Panc1 (cell line): ENCODE results near the gene CNST.

ENCODE experiments used
- POLR2AphosphoS5 ChIP-seq: IDR thresholded peaks from 2 replicates; pipeline ENCODE4 v1.6.1; 2012; ENCODE audit warnings: mild to moderate bottlenecking, low read depth, low read length, moderate library complexity
- TF ChIP-seq, protein P1 (sequence below): fragments of 450-650 bp; IDR thresholded peaks from 2 replicates; pipeline ENCODE4 v1.5.1; 2017; ENCODE audit warnings: mild to moderate bottlenecking
- TF ChIP-seq, protein P2 (sequence below), 2 experiments: IDR thresholded peaks; 2 replicates each; pipeline ENCODE4 v1.6.1; 2011 to 2012; ENCODE audit warnings: low read depth in 2 of 2, control low read depth in 1 of 2, low read length in 1 of 2, mild to moderate bottlenecking in 1 of 2, moderate library complexity in 1 of 2; ENCODE audit not compliant: insufficient read depth in 1 of 2

DNA sequence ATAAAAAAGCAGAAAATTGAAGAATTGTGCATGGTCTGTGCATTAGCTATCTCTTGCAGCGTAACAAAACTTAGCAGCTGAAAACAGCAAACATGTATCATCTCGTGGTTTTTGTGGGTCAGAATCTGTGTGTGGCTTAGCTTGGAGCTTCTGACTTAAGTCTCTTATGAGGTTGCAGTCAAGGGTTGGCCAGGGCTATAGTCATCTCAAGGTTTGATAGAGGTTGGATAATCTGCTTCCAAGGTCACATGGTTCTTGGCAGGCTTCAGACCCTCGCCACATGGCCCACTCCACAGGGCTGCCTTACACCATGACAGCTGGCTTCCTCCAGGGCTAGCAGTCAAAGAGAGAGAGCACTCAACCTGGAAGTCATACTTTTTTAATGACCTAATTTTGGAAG is 35.9 kb downstream of the CNST start:
- TF ChIP-seq, protein P1, sequence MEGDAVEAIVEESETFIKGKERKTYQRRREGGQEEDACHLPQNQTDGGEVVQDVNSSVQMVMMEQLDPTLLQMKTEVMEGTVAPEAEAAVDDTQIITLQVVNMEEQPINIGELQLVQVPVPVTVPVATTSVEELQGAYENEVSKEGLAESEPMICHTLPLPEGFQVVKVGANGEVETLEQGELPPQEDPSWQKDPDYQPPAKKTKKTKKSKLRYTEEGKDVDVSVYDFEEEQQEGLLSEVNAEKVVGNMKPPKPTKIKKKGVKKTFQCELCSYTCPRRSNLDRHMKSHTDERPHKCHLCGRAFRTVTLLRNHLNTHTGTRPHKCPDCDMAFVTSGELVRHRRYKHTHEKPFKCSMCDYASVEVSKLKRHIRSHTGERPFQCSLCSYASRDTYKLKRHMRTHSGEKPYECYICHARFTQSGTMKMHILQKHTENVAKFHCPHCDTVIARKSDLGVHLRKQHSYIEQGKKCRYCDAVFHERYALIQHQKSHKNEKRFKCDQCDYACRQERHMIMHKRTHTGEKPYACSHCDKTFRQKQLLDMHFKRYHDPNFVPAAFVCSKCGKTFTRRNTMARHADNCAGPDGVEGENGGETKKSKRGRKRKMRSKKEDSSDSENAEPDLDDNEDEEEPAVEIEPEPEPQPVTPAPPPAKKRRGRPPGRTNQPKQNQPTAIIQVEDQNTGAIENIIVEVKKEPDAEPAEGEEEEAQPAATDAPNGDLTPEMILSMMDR = no peak
- TF ChIP-seq, protein P2, sequence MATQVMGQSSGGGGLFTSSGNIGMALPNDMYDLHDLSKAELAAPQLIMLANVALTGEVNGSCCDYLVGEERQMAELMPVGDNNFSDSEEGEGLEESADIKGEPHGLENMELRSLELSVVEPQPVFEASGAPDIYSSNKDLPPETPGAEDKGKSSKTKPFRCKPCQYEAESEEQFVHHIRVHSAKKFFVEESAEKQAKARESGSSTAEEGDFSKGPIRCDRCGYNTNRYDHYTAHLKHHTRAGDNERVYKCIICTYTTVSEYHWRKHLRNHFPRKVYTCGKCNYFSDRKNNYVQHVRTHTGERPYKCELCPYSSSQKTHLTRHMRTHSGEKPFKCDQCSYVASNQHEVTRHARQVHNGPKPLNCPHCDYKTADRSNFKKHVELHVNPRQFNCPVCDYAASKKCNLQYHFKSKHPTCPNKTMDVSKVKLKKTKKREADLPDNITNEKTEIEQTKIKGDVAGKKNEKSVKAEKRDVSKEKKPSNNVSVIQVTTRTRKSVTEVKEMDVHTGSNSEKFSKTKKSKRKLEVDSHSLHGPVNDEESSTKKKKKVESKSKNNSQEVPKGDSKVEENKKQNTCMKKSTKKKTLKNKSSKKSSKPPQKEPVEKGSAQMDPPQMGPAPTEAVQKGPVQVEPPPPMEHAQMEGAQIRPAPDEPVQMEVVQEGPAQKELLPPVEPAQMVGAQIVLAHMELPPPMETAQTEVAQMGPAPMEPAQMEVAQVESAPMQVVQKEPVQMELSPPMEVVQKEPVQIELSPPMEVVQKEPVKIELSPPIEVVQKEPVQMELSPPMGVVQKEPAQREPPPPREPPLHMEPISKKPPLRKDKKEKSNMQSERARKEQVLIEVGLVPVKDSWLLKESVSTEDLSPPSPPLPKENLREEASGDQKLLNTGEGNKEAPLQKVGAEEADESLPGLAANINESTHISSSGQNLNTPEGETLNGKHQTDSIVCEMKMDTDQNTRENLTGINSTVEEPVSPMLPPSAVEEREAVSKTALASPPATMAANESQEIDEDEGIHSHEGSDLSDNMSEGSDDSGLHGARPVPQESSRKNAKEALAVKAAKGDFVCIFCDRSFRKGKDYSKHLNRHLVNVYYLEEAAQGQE (IDR thresholded peaks at IDR 0.05; ENCODE audit: insufficient read depth in 1 of 2, low read depth in 2 of 2, low read length in 1 of 2) = no peak
- TF ChIP-seq POLR2AphosphoS5 = no peak
